GM18909 (cell line): ENCODE data around the gene MEPE.
A peak's percentile ranks its signal among the peaks of the same experiment; 100 is the strongest.

Source experiments
- ATAC-seq: cut with Tn5 transposase; IDR thresholded peaks from one replicate; pipeline ENCODE4 v1.9.1; 2021; ENCODE audit warnings: mild to moderate bottlenecking; ENCODE audit not compliant: unreplicated experiment, poor library complexity

The MEPE gene

GRCh38 chr4:87832669-87833068 lies at the start of gene MEPE:
Gene MEPE (plus strand): TSS chr4:87832969. CDS start chr4:87834715, 1,746 bp downstream.
- no peak for ATAC-seq

GRCh38 chr4:87783781-87784180 lies 49.0 kb upstream of the MEPE start:
- ATAC-seq, result no peak

- no peak for ATAC-seq
Measured at GRCh38 chr4:87785731-87786509, 46.8 kb upstream of the MEPE start.

GRCh38 chr4:87799301-87800113 lies 33.3 kb upstream of the MEPE start, which contains the start of gene IBSP:
Gene IBSP (plus strand): TSS chr4:87799554. CDS start chr4:87802362, 2,808 bp downstream.
- ATAC-seq, result no peak

GRCh38 chr4:87802858-87803257 lies 29.9 kb upstream of the MEPE start:
- no peak for ATAC-seq

GRCh38 chr4:87803421-87803820 lies 29.3 kb upstream of the MEPE start:
- no peak for ATAC-seq

GRCh38 chr4:87804871-87805270 lies 27.9 kb upstream of the MEPE start:
- ATAC-seq, result no peak

GRCh38 chr4:87805971-87806370 lies 26.8 kb upstream of the MEPE start:
- no peak for ATAC-seq

GRCh38 chr4:87806520-87806919 lies 26.2 kb upstream of the MEPE start:
- ATAC-seq, result no peak

- ATAC-seq, result no peak
Measured at GRCh38 chr4:87807402-87807801, 25.4 kb upstream of the MEPE start.

- ATAC-seq, result no peak
Measured at GRCh38 chr4:87811977-87812376, 20.8 kb upstream of the MEPE start.

GRCh38 chr4:87819281-87819919 lies 13.4 kb upstream of the MEPE start:
- no peak for ATAC-seq

GRCh38 chr4:87823200-87823599 lies 9.6 kb upstream of the MEPE start:
- no peak for ATAC-seq

GRCh38 chr4:87823724-87824123 lies 9.0 kb upstream of the MEPE start:
- ATAC-seq, result no peak

- ATAC-seq, result no peak
Measured at GRCh38 chr4:87824352-87824751, 8.4 kb upstream of the MEPE start.

GRCh38 chr4:87834401-87834800 lies 1.6 kb downstream of the MEPE start:
- no peak for ATAC-seq

GRCh38 chr4:87835197-87835596 lies 2.4 kb downstream of the MEPE start:
- no peak for ATAC-seq

- ATAC-seq, result no peak
Measured at GRCh38 chr4:87835743-87836142, 3.0 kb downstream of the MEPE start.

- ATAC-seq, result no peak
Measured at GRCh38 chr4:87838205-87838604, 5.4 kb downstream of the MEPE start.

- peak; percentile 72 for ATAC-seq
Measured at GRCh38 chr4:87838890-87839591, 6.3 kb downstream of the MEPE start.
